Lower leg skin (tissue), 3 donors: ENCODE measurements around the gene NUDT1.

Source experiments
- POLR2A ChIP-seq, 2 donors: fragments of 450-650 bp; IDR thresholded peaks; one replicate each; pipeline ENCODE4 v1.6.1; 2016 to 2017; ENCODE audit warnings: antibody characterized with exemption in 2 of 2, mild to moderate bottlenecking in 1 of 2, moderate library complexity in 1 of 2
- TF ChIP-seq, protein P1 (sequence below), 3 donors: fragments of 450-650 bp; IDR thresholded peaks; one replicate each; pipeline ENCODE4 v1.5.1; 2016; ENCODE audit warnings: antibody characterized with exemption in 3 of 3, mild to moderate bottlenecking in 3 of 3, moderate library complexity in 2 of 3

DNA sequence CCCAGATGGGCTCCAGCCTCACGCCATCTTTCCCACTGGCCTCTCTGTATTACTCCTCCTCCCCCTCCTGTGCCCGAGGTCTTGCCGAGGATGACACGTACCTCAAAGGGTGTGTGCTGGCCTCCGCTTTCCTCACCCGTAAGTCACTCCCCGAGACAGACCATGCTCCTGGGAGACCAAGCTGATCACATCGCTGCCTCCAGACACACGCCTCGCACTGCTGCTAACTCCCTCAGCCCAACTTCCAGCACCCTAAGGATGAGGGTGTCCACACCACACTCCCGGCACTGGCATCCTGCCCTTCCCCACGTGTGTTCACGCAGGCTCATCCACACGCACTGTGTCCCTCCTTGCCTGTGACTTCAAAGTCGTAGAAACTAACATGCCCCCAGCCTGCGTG lies 33.3 kb upstream of the NUDT1 start:
- TF ChIP-seq, protein P1, sequence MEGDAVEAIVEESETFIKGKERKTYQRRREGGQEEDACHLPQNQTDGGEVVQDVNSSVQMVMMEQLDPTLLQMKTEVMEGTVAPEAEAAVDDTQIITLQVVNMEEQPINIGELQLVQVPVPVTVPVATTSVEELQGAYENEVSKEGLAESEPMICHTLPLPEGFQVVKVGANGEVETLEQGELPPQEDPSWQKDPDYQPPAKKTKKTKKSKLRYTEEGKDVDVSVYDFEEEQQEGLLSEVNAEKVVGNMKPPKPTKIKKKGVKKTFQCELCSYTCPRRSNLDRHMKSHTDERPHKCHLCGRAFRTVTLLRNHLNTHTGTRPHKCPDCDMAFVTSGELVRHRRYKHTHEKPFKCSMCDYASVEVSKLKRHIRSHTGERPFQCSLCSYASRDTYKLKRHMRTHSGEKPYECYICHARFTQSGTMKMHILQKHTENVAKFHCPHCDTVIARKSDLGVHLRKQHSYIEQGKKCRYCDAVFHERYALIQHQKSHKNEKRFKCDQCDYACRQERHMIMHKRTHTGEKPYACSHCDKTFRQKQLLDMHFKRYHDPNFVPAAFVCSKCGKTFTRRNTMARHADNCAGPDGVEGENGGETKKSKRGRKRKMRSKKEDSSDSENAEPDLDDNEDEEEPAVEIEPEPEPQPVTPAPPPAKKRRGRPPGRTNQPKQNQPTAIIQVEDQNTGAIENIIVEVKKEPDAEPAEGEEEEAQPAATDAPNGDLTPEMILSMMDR (IDR thresholded peaks at IDR 0.05), result no peak
- no peak for TF ChIP-seq POLR2A (IDR thresholded peaks at IDR 0.05)
